Stimulated activated CD4-positive, alpha-beta T cell treated with anti-CD3 and anti-CD28 coated beads, Interleukin-15, amount 100 ng/mL, for 1 hour (primary cell): ENCODE results near the gene NUP50.

ENCODE experiments used
- DNase-seq, 2 donors: peaks; one replicate each; pipeline ENCODE4 v3.0.0-alpha.2; 2020; ENCODE audit warnings: low read depth in 1 of 2, low spot score in 1 of 2

NUP50 gene

GRCh38 chr22:45163451-45164269 is at the start of gene NUP50:
Gene NUP50 (plus strand): TSS chr22:45163925. CDS start chr22:45168178, 4,253 bp downstream.
- peak; percentile 94 to 95 for DNase-seq

- no peak for DNase-seq
Observed at GRCh38 chr22:45120440-45120839, 43.3 kb upstream of the NUP50 start.

GRCh38 chr22:45120931-45121330 is 42.8 kb upstream of the NUP50 start:
- no peak for DNase-seq

- DNase-seq: no peak
Observed at GRCh38 chr22:45124176-45124847, 39.4 kb upstream of the NUP50 start.

GRCh38 chr22:45125188-45125587 is 38.5 kb upstream of the NUP50 start:
- DNase-seq: no peak

- no peak for DNase-seq
Observed at GRCh38 chr22:45127866-45128265, 35.9 kb upstream of the NUP50 start.

GRCh38 chr22:45129703-45130524 is 33.8 kb upstream of the NUP50 start:
- DNase-seq: no peak

GRCh38 chr22:45130891-45131290 is 32.8 kb upstream of the NUP50 start:
- DNase-seq: no peak

- no peak for DNase-seq
Observed at GRCh38 chr22:45131749-45132148, 32.0 kb upstream of the NUP50 start.

GRCh38 chr22:45134313-45134712 is 29.4 kb upstream of the NUP50 start:
- DNase-seq: no peak

- no peak for DNase-seq
Observed at GRCh38 chr22:45136594-45136993, 27.1 kb upstream of the NUP50 start.

GRCh38 chr22:45139693-45140092 is 24.0 kb upstream of the NUP50 start:
- DNase-seq: no peak

GRCh38 chr22:45142376-45142775 is 21.3 kb upstream of the NUP50 start:
- no peak for DNase-seq

GRCh38 chr22:45144916-45145315 is 18.8 kb upstream of the NUP50 start:
- DNase-seq: no peak

GRCh38 chr22:45149671-45150070 is 14.1 kb upstream of the NUP50 start:
- no peak for DNase-seq

GRCh38 chr22:45150139-45150538 is 13.6 kb upstream of the NUP50 start:
- no peak for DNase-seq

GRCh38 chr22:45151503-45151902 is 12.2 kb upstream of the NUP50 start:
- no peak for DNase-seq

GRCh38 chr22:45154383-45154782 is 9.3 kb upstream of the NUP50 start:
- no peak for DNase-seq

- DNase-seq: no peak
Observed at GRCh38 chr22:45155050-45155840, 8.5 kb upstream of the NUP50 start.

GRCh38 chr22:45157907-45158306 is 5.8 kb upstream of the NUP50 start:
- DNase-seq: no peak
